ENCODE measurements around the gene NMU. TPM values are rescaled to one million over a fixed set of nuclear protein-coding genes. Genes with fewer than 3 reads are reported as not detected.

NMU gene
- total RNA-seq, 2 donors from 2014 or later, result 2.5 TPM; not detected in 1

DNA sequence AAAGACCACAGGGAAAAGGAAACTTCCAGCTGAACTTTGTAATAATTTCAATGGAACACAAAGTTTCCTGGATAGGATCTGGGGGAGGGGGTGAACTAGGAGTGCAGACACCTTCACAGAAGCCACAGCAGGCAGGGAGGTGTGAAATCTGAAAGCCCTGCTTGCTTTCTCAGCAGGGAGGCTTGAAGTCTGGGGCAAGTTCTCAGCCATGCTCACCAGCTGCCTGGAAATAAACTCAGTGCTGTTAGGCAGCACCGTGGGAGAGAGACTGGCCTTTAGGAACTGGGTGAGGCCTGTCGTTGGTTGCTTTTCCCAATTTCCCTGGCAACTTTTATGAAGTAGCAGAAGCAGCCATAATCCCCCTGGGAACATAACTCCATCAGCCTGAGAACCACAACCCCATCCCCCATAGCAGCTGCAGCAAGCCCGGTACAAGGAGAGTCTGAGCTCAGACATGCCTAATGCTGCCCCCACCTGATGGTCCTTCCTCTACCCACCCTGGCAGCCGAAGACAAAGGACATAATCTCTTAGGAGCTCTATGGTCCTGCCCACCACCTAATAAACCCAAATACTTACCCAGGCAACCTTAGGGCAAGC is 39.2 kb upstream of the NMU start:
- no peaks in the 10 kb centered on the region for H3K27me3 ChIP-seq (replicated peaks; ENCODE audit: insufficient read depth)
- no peak overlapping the region for H3K4me3 ChIP-seq
- 33% methylated on average over 3 of the region's 4 CpGs for WGBS
- intact Hi-C loops (cut with DNase I), result no loop called here
- no peaks in the 10 kb centered on the region for H3K9me3 ChIP-seq
- no peaks in the 10 kb centered on the region for H3K36me3 ChIP-seq
- H3K4me1 ChIP-seq (replicated peaks), result no peaks in the 10 kb centered on the region
- DNase-seq (ENCODE audit: low spot score), result no peak
- TF ChIP-seq POLR2AphosphoS5 (IDR thresholded peaks at IDR 0.05), result no peak
- TF ChIP-seq, protein P1, sequence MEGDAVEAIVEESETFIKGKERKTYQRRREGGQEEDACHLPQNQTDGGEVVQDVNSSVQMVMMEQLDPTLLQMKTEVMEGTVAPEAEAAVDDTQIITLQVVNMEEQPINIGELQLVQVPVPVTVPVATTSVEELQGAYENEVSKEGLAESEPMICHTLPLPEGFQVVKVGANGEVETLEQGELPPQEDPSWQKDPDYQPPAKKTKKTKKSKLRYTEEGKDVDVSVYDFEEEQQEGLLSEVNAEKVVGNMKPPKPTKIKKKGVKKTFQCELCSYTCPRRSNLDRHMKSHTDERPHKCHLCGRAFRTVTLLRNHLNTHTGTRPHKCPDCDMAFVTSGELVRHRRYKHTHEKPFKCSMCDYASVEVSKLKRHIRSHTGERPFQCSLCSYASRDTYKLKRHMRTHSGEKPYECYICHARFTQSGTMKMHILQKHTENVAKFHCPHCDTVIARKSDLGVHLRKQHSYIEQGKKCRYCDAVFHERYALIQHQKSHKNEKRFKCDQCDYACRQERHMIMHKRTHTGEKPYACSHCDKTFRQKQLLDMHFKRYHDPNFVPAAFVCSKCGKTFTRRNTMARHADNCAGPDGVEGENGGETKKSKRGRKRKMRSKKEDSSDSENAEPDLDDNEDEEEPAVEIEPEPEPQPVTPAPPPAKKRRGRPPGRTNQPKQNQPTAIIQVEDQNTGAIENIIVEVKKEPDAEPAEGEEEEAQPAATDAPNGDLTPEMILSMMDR (IDR thresholded peaks at IDR 0.05), result no peak
- TF ChIP-seq POLR2A (IDR thresholded peaks at IDR 0.05), result no peak
- H3K27ac ChIP-seq, result no peak overlapping the region

DNA sequence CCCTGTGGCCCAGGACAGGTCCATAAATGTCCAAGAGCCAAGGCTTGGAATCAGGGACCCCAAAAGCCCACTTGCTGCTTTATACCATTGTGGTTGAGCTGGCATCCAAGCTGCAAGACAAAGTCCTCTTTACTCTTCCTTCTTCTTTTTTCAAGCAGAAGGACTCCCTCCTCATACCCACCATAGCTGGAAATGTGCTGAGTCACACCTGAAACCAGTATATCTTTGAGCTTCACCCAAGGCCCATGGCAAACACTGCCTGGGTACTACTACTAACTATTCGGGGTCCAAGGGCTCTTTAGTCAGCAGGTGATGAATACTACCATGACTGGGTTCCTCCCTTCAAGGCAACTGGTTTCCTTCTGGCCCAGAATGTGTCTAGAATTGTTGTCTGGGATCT is 37.3 kb upstream of the NMU start:
- H3K4me3 ChIP-seq, result no peak overlapping the region
- H3K4me1 ChIP-seq (replicated peaks), result no peaks in the 10 kb centered on the region
- DNase-seq (ENCODE audit: low spot score), result no peak
- intact Hi-C loops (cut with DNase I), result no loop called here
- 92% methylated on average over 1 of the region's 1 CpG for WGBS
- TF ChIP-seq POLR2A (IDR thresholded peaks at IDR 0.05), result no peak
- TF ChIP-seq, protein P1 (IDR thresholded peaks at IDR 0.05), result no peak
- no peaks in the 10 kb centered on the region for H3K36me3 ChIP-seq
- no peaks in the 10 kb centered on the region for H3K27me3 ChIP-seq (replicated peaks; ENCODE audit: insufficient read depth)
- H3K9me3 ChIP-seq, result no peaks in the 10 kb centered on the region
- no peak overlapping the region for H3K27ac ChIP-seq

DNA sequence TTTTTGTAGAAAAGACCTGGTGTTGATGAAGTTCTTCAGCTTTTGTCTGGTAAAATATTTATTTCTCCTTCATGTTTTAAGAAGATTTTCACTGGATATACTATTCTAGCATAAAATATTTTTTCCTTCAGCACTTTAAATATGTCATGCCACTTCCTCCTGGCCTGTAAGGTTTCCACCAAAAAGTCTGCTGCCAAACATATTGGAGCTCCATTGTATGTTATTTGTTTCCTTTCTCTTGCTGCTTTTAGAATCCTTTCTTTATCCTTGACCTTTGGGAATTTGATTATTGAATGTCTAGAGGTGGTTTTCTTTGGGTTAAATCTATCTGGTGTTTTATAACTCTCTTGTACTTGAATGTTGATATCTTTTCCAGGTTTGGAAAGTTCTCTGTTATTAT is 35.6 kb upstream of the NMU start:
- DNase-seq (ENCODE audit: low spot score), result no peak
- H3K9me3 ChIP-seq, result no peaks in the 10 kb centered on the region
- H3K27me3 ChIP-seq (replicated peaks; ENCODE audit: insufficient read depth), result no peaks in the 10 kb centered on the region
- no peak overlapping the region for H3K4me3 ChIP-seq
- TF ChIP-seq, protein P1 (IDR thresholded peaks at IDR 0.05), result no peak
- no peak overlapping the region for H3K27ac ChIP-seq
- H3K4me1 ChIP-seq (replicated peaks), result no peaks in the 10 kb centered on the region
- H3K36me3 ChIP-seq, result no peaks in the 10 kb centered on the region
- intact Hi-C loops (cut with DNase I), result no loop called here

DNA sequence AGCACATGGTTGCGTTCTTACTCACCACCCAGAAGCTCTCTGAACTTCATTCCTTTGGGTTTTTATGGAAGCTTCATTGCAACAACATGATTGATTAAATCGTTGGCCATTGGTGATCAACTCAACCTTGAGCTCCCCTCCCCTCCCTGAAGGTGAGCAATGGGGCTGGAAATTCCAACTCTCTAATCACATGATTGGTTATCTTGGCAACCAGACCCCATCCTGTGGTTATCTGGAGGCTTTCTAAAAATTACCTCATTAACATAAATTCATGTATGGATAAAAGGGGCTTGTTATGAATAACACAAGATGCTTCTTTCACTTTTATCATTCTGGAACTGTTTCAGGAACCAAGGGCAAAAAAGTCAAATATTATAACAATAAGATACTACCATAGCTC is 34.6 kb upstream of the NMU start:
- no peaks in the 10 kb centered on the region for H3K9me3 ChIP-seq
- DNase-seq (ENCODE audit: low spot score), result no peak
- H3K27me3 ChIP-seq (replicated peaks; ENCODE audit: insufficient read depth), result no peaks in the 10 kb centered on the region
- WGBS, result 94% methylated on average over 2 of the region's 2 CpGs
- no peaks in the 10 kb centered on the region for H3K4me1 ChIP-seq (replicated peaks)
- intact Hi-C loops (cut with DNase I), result no loop called here
- H3K36me3 ChIP-seq, result no peaks in the 10 kb centered on the region
- no peak overlapping the region for H3K4me3 ChIP-seq
- TF ChIP-seq POLR2AphosphoS5 (IDR thresholded peaks at IDR 0.05) (no peak), POLR2A (IDR thresholded peaks at IDR 0.05) (no peak)
- TF ChIP-seq, protein P1 (IDR thresholded peaks at IDR 0.05), result no peak
- no peak overlapping the region for H3K27ac ChIP-seq

DNA sequence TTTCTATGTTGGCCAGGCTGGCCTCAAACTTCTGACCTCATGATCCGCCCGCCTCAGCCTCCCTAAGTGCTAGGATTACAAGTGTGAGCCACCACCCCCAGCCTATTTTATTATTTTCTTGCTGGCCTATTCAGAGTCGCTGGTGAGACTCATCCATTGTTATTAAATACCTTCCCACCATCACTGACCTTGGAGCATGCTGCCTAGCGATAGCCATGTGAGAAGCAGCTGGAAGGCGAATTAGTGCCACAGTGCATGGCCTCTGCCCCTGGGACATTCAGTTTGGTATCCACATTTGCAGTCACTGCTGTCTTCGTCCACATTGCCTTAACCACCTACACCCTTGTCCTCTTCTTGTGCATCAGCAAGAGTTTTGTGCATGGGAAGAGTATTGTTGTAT is 32.4 kb upstream of the NMU start:
- no peak for DNase-seq (ENCODE audit: low spot score)
- intact Hi-C loops (cut with DNase I), result no loop called here
- no peaks in the 10 kb centered on the region for H3K27me3 ChIP-seq (replicated peaks; ENCODE audit: insufficient read depth)
- no peaks in the 10 kb centered on the region for H3K4me1 ChIP-seq (replicated peaks)
- H3K36me3 ChIP-seq, result no peaks in the 10 kb centered on the region
- H3K27ac ChIP-seq, result no peak overlapping the region
- H3K4me3 ChIP-seq, result no peak overlapping the region
- WGBS, result 84% methylated on average over 6 of the region's 6 CpGs
- TF ChIP-seq POLR2A (IDR thresholded peaks at IDR 0.05), result no peak
- TF ChIP-seq, protein P1 (IDR thresholded peaks at IDR 0.05), result no peak
- TF ChIP-seq POLR2AphosphoS5 (IDR thresholded peaks at IDR 0.05), result no peak
- no peaks in the 10 kb centered on the region for H3K9me3 ChIP-seq
